8988T (cell line): ENCODE measurements around the gene CXCL14.
"Not testable (repeated sequence)": the region's sequence is repeated elsewhere in the genome, so short reads cannot be mapped to it uniquely, and the experiment has no call there.

ENCODE experiments used
- DNase-seq: peaks from one replicate; pipeline ENCODE4 v3.0.0; 2011

The CXCL14 gene

DNA sequence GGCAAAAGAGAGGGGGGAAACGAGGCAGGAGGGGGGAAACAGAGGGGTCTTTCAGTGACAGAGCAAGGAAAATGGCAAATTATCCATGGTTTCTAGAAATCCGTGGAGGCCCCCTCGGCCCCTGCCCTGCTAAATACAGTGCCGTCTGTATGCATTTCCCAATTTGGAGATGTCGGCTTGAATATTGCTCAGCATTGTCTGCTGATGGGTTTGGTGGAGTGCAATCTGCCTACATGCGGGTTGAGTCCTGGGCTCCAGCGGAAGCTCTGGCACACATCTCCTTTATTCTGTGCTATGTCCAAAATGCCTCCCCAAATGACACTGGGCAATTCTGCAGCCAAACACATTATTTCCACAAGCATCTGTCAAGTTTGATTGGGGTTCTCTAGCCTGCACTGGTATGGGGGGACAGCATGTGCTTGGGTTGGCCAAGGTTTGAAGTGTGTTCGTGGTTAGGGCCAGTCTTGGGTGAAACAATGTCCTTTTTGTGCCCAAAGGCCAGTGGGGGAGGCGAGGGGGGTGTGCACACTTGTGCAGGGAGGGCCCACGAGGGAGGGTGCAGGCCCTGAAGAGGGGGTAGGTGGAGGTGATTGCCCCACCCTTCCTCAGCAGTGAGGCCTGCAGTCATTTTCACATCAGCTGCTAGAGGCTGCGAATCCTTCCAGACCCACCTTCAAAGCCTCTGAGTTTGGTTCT lies 36.8 kb downstream of the CXCL14 start:
- DNase-seq, result no peak

DNA sequence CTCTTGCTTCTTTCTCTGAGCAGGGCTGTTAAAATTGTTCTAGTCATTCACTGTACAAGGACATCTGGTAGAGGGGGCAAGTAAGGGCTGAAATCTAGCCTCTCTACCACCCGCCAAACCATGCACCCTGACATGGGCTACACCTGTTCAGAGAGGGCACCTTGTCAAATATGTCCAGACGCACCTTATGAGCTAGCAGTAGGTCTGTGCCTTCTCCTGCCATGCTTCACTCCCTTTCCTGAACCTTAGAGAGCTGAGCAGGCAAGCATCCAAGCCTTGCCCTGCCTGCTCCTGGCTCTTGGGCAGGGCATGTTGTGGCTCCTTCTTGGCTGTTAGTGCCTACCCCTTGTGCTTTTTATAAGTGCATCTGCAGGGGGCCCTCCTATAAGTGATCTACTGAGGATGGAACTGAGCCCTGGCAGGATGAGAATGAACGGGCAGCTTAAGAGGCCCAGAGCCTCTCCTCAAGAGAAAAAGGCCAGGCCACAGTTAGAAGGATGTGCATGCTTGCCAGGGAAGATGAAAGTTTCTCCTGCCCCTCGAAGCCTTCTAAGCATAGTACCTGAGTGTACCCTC lies 39.3 kb downstream of the CXCL14 start:
- DNase-seq, result no peak

DNA sequence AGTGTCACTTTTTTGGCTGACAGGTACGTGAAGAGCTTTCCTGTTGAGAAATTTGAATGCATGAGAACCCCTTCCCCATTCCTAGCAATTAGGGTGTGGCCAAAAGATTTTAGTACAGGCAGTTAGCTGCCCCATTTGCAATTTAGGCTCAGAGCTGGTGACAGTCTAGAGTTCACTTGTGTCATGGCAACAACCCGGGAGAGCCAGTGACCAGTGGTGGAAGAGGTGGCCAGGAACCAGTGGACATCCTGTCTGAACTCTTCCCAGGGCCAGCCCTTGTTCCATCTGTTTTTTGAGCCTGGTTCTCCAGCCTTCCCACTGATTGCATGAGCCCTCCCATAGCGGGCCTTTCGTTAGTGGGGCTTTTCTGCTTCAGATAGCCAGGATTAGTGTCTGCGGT lies 40.5 kb downstream of the CXCL14 start:
- DNase-seq, result no peak

DNA sequence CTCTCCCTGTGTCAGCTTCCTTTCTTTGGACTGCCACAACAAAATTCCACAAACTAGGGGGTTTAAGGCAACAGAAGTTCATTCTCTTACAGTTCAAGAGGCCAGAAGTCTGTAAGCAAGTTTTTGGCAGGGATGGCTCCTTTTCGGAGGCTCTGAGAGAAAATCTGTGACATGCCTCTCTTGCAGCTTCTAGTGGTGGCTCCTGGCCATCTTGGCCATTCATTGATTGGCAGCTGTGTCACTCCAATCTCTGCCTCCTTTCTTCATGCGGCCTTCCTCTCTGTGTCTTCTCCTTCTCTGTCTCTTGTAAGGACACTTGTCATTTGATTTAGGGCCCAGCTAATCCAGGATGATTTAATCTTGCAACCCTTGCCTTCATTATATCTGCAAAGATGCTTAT lies 41.0 kb downstream of the CXCL14 start:
- no peak for DNase-seq

DNA sequence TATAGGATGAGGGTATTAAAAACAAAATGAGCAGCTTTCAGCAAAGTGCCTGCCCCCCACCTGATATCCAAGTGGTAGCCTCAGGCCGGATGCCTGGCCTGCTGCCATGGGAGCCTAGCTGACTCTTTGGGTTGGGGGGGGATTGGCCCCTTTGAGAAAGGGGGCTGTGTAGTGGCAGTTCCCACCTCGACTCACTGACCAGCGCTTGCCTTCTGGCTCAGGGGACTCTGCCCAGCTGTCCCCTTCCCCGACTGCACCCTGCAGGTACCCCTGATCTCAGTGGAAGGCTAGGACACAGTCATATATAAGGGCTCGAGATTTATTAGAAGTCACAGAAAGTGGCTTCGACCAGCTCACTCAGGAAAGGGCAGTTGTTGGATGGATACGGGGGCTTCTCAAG lies 41.5 kb downstream of the CXCL14 start:
- no peak for DNase-seq

DNA sequence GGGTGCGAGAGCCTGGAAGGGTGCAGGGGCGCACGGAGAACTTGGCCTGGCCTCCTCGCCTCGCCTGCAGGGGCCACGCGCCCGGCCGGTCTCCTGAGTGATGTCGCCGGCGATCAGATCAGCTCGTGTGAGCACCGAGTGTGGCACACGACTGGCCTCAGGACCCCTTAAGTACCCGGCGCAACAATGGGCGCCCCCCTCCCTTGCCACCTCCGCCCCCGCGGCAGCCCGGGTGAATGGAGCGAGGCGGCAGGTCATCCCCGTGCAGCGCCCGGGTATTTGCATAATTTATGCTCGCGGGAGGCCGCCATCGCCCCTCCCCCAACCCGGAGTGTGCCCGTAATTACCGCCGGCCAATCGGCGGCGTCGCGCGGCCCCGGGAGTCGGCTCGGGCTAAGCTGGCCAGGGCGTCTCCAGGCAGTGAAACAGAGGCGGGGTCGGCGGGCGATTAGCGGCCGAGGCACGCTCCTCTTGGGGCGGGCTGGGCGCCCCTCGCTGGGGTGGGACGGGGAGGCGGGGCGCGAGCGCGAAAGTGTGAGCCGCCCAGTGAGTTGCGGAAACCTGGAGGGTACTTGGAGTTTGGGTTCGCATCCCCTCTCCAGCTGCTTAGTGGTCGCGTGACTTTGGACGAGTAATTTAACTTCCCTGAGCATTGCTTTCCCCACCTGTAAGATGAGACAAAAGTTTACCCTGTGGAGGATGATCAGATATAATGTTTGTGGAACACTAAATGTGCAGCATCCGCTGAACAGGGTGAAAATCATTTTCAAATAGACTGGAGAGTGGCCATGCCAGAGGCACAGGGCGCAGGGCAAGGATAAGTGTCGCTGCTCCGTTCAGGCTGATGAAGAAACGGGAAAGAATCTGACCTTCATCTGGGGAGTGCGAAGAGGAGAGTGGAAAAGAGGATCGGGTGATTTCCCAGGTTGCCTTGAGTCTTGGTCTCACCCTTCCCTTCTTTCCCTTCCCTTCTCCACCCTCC lies 42.7 kb downstream of the CXCL14 start, which contains the start of gene NEUROG1:
NEUROG1 (minus strand) TSS at position 145 of the 982 bp plus-strand sequence. CDS start 274 bp downstream, outside the sequence.
- DNase-seq, result no peak

DNA sequence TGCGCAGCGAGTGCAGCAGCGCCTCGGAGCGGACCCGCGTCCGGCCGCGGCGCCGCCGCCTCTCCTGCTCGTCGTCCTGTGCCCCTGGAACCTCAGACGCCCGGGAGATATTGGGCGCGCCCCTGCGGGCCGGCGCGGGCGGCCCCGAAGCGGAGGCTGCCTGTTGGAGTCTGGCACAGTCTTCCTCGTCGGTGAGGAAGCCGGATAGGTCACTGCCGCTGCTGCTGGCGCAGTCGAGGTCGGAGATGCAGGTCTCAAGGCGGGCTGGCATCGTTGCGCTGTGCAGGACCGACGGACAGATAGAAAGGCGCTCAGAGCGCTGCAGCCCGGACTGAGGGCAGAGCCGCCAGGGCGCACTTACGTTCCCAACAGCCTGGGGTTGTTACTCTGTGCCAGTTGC lies 43.4 kb downstream of the CXCL14 start:
- no peak for DNase-seq

DNA sequence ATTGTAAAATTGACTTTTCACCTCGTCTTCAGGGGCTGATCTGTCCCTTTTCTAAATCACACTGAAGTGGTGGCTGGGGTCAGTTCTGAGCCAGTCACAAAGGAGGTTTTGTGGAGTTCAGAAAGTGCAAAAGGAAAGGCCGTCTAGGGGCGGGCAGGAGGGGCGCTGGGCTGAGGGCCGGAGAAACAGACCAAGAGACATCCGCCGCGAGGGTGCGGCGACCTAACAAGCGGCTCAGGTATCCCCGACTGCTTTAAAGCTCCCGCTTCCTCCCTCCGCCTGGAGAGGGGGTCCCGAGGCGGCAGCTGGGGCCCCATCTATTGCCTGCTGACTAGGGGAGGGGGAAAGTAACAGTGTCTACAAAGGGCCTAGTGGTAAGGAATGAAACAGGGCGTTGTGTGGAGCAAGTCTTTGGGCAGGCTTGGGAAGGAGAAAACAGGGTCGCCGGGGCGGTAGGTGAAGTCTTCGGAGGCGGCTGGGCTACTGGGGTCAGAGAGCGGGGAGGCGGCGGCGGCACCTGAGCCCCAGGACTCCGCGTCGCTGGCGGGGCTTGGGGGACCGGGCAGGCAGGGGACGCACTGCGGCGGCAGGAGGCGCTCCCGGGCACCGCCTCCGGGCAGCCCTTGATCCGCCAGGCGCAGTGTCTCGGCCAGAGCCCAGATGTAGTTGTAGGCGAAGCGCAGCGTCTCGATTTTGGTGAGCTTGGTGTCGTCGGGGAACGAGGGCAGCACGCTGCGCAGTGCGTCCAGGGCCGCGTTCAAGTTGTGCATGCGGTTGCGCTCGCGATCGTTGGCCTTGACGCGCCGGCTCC lies 44.0 kb downstream of the CXCL14 start:
- DNase-seq, result no peak

DNA sequence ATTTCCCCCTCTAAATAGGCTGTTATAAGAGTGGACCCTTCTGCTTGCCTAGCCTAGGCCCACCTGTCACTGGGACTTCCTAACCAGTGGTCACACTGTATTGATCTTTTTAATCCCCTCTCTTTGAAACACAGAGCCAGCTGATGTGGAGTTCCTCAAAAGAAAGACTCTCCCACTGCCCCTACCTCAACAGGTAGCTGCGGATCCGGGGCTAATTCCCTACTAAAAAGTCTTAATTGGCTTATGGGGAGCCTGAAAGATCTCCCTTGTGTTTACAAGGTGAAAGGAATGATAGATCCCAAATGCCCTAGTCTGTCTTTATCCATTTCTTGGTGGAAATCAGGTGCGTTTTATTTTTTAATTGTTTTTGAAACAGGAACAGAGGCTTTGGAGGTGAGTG lies 45.0 kb downstream of the CXCL14 start:
- no peak for DNase-seq

DNA sequence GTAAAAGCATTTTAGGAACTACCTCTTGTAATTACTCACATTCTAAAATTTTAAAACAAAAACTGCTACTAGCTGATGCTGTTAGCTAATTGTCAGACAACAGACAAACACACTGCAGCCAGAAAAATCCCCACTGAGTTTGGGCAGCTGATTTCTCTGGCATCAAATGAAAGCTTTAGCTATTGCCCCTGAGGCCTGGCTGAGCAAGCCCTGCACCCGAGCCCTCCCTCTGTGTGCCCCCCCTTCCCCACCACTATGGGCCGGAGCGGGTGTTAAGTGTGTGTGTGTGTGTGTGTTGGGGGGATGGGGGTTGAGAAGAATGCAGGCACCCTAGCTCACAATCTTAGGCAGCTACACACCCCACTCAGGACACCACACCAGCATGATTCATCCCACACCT lies 45.5 kb downstream of the CXCL14 start:
- no peak for DNase-seq

DNA sequence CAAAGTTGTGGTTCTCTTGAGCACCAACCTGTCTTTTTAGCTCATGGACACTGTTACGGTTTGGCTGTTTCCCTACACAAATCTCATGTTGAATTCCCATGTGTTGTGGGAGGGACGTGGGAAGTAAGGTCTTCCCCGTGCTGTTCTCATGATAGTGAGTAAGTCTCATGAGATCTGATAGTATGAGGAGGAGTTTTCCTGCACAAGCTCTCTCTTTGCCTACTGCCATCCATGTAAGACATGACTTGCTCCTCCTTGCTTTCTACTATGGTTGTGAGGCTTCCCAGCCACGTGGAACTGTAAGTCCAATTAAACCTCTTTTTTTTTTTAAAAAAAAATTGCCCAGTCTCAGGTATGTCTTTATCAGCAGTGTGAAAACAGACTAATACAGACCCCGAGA lies 49.2 kb downstream of the CXCL14 start:
- DNase-seq, result not testable (repeated sequence)

DNA sequence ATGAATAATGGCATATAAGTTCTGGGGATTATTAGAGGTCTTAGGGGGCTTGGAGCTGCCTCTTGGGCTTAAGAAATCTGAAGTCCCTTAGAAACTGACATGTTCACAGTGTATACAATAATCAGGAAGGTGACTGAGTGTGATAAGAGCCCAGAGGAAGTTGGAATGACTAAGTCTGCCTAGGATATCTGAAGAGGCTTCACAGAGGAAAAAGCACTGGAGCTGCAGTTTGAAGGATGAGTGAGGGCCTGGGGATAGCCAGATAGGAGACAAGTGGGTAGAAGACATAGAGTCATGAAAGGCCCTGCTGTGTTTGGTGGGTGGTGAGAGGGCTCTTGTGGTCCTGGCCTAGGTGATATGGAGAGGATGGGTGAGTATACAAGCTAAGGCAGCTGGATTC lies 51.9 kb downstream of the CXCL14 start:
- DNase-seq, result no peak

DNA sequence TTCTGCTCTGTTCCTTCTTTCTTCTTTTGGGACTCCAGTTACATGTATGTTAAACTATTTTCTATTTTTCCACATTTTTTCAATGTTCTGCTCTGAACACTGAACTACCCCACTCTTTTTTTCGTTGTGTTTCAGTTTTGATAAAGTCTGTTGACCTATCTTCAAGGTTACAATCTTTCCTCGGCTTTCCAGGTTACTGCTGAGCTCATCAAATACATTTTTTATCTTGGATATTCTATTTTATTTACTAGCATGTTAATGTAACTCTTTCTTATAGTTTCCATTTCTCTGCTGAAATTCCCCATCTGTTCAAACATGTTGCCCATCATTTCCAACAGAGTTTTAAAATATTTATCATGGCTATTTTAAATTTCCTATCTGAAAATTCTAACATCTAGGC lies 56.8 kb downstream of the CXCL14 start:
- no peak for DNase-seq
